HEK293 (cell line): Measurements from ENCODE around the gene ASTN2.

ENCODE experiments used
- CTCF ChIP-seq: fragments of 450-650 bp; formaldehyde crosslinking; IDR thresholded peaks from 2 replicates; pipeline ENCODE4 v1.5.1; 2016; ENCODE audit warnings: missing biosample characterization, missing genetic modification characterization
- PRDM10 ChIP-seq: fragments of 450-650 bp; formaldehyde crosslinking; IDR thresholded peaks from 2 replicates; pipeline ENCODE4 v1.5.1; 2016; ENCODE audit warnings: missing biosample characterization, missing genetic modification characterization
- TCF7L2 ChIP-seq: IDR thresholded peaks from 2 replicates; pipeline ENCODE4 v1.6.1; 2011; ENCODE audit warnings: low read depth, mild to moderate bottlenecking, inconsistent platforms, low read length, moderate library complexity, borderline replicate concordance
- ZNF121 ChIP-seq: fragments of 450-650 bp; formaldehyde crosslinking; IDR thresholded peaks from 2 replicates; pipeline ENCODE4 v1.5.1; 2016; ENCODE audit warnings: missing biosample characterization, missing genetic modification characterization
- ZNF350 ChIP-seq: fragments of 450-650 bp; formaldehyde crosslinking; IDR thresholded peaks from 2 replicates; pipeline ENCODE4 v1.5.0; 2017; ENCODE audit warnings: missing biosample characterization, mild to moderate bottlenecking, missing genetic modification characterization
- ZNF416 ChIP-seq: fragments of 450-650 bp; formaldehyde crosslinking; IDR thresholded peaks from 2 replicates; pipeline ENCODE4 v1.5.1; 2016; ENCODE audit warnings: missing biosample characterization, missing genetic modification characterization
- ZNF558 ChIP-seq: fragments of 450-650 bp; formaldehyde crosslinking; IDR thresholded peaks from 2 replicates; pipeline ENCODE4 v1.5.1; 2016; ENCODE audit warnings: missing biosample characterization, missing genetic modification characterization
- ZNF639 ChIP-seq: fragments of 450-650 bp; formaldehyde crosslinking; IDR thresholded peaks from 2 replicates; pipeline ENCODE4 v1.5.1; 2016; ENCODE audit warnings: missing biosample characterization, missing genetic modification characterization
- ZNF785 ChIP-seq: fragments of 450-650 bp; formaldehyde crosslinking; IDR thresholded peaks from 2 replicates; pipeline ENCODE4 v1.5.1; 2016; ENCODE audit warnings: missing biosample characterization, missing genetic modification characterization

- TF ChIP-seq PRDM10 (tag by site-specific recombination) (no peak), CTCF (tag by site-specific recombination) (no peak), ZNF416 (tag by site-specific recombination) (no peak), ZNF350 (tag by site-specific recombination) (no peak), ZNF121 (tag by site-specific recombination) (no peak), TCF7L2 (no peak), ZNF558 (no peak), ZNF785 (no peak), ZNF639 (tag by site-specific recombination) (no peak)
These were observed 595.7 kb downstream of the ASTN2 start for GRCh38 chr9:116819116-116819515.
